NT2/D1 (cell line): ENCODE results near the gene SMIM10L1.

Experiments
- DNase-seq: peaks from one replicate; pipeline ENCODE4 v3.0.0-alpha.2; 2011; ENCODE audit warnings: low read depth, low spot score
- H3K27me3 ChIP-seq: 2 replicates; pipeline ENCODE4 v1.6.0; 2011; ENCODE audit warnings: mild to moderate bottlenecking; ENCODE audit not compliant: insufficient read length, insufficient read depth
- H3K36me3 ChIP-seq: 2 replicates; pipeline ENCODE4 v1.6.1; 2011; ENCODE audit warnings: mild to moderate bottlenecking, low read length, mixed read lengths; ENCODE audit not compliant: insufficient read depth, insufficient read length
- H3K4me1 ChIP-seq: 2 replicates; pipeline ENCODE4 v1.5.1; 2011; ENCODE audit not compliant: insufficient read depth, insufficient read length
- H3K4me3 ChIP-seq: 2 replicates; pipeline ENCODE4 v1.5.1; 2011; ENCODE audit warnings: low read depth; ENCODE audit not compliant: insufficient read length
- H3K9ac ChIP-seq: 2 replicates; pipeline ENCODE4 v1.6.0; 2011; ENCODE audit warnings: low read depth; ENCODE audit not compliant: insufficient read length
- H3K9me3 ChIP-seq: 2 replicates; pipeline ENCODE4 v1.5.1; 2011; ENCODE audit warnings: mild to moderate bottlenecking, low read length; ENCODE audit not compliant: insufficient read depth
- SUZ12 ChIP-seq: IDR thresholded peaks from 2 replicates; pipeline ENCODE4 v1.6.1; 2011; ENCODE audit not compliant: insufficient read length, insufficient read depth; ENCODE audit errors: extremely low read depth
- YY1 ChIP-seq: IDR thresholded peaks from 2 replicates; pipeline ENCODE4 v1.6.1; 2011; ENCODE audit not compliant: insufficient read length, insufficient read depth
- ZNF274 ChIP-seq: IDR thresholded peaks from 2 replicates; pipeline ENCODE4 v1.6.1; 2011; ENCODE audit warnings: mild to moderate bottlenecking, low read depth, low read length

The SMIM10L1 gene

DNA sequence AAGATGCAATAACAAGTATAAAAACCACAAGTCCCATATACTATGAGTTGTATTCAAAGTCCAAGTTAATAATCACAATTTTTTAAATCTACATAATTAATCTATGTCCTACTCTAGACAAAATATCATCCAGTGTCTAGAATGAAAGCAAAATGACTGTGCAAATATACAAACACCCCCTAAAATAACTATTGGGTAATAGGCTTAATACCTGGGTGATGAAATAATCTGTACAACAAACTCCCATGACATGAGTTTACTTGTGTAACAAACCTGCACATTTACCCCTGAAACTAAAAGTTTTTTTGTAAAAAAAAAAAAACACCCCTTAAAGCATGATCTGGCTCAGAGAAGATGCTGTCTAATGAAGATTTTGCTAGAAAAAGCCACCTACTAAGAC, 11.5 kb downstream of the SMIM10L1 start:
- H3K9me3 ChIP-seq: no peaks in the 10 kb centered on the region
- no peaks in the 10 kb centered on the region for H3K27me3 ChIP-seq
- H3K4me1 ChIP-seq: no peaks in the 10 kb centered on the region
- no peak for DNase-seq
- H3K4me3 ChIP-seq: no peak overlapping the region
- TF ChIP-seq ZNF274 (no peak), YY1 (no peak), SUZ12 (no peak)
- H3K9ac ChIP-seq: no peak overlapping the region
- H3K36me3 ChIP-seq: no peaks in the 10 kb centered on the region

DNA sequence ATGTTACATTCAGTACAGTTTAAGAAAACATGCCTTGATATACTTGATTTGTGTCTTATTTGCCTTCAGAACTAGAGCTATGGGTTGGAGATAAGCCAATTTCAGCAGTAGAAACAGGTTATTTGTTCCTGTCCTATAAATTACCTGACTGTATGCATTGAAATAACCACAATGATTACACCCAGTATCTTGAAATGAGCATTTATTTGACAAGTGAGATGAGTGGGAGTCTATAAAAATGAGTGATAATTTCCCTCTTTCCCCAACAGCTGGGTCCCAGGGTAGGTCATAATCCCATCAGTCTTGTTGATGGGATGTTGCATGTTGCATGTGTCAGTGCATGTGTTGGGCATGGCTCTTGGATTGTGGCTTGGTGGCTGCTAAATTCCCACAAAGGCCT, 12.0 kb downstream of the SMIM10L1 start:
- no peak overlapping the region for H3K9ac ChIP-seq
- H3K4me3 ChIP-seq: no peak overlapping the region
- no peaks in the 10 kb centered on the region for H3K36me3 ChIP-seq
- no peaks in the 10 kb centered on the region for H3K27me3 ChIP-seq
- H3K4me1 ChIP-seq: no peaks in the 10 kb centered on the region
- DNase-seq: no peak
- no peak for TF ChIP-seq SUZ12
- TF ChIP-seq ZNF274: no peak
- TF ChIP-seq YY1: no peak
- H3K9me3 ChIP-seq: no peaks in the 10 kb centered on the region

DNA sequence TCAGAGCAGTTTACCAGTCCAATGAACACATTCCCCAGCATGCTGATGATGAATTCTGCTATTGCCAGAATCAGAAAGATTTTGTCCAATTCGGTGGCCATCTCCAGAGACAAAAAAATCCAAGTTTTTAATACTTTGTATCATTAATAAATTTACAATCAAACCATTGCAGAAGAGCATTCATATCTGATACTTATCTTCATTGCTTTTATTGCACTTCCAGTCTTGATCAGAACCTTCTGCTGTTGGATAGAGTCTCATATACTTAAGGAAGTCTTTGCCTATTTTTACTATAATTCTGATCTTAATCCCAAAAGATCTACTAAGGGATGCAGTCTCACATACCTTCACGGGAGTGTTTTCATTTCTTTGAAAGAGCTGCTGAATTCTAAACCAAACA, 15.8 kb downstream of the SMIM10L1 start, which contains the start of gene TAS2R42:
Gene TAS2R42, minus strand, starts transcription at position 101 of the 400 bp plus-strand sequence. Its CDS starts 0 bp downstream, at position 101.
- no peak within 1 kb of the TSS for H3K4me3 ChIP-seq
- no peak for DNase-seq
- TF ChIP-seq YY1 (no peak), SUZ12 (no peak), ZNF274 (no peak)
- H3K9ac ChIP-seq: no peak within 1 kb of the TSS
- H3K4me1 ChIP-seq: no peaks in the 10 kb centered on the region
- no peaks in the 10 kb centered on the region for H3K36me3 ChIP-seq
- H3K27me3 ChIP-seq: no peaks in the 10 kb centered on the region
- no peaks in the 10 kb centered on the region for H3K9me3 ChIP-seq

DNA sequence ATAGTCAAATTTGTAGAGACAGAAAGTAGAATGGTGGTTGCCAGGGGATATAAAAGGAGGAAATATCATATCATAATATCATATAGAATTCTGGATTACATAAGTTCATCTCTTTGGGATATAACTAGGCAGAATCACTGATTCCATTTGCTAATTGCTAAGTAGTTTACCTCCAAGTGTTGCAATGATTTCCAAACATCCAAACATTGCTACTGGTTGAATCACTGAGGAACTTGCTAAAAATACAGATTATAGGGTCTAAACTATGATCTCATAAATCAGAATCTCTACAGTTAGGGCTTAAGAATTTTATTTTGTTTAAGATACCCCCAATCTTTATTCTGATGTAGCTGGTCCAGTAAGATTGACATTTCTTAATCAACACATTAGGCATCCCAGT, 31.8 kb downstream of the SMIM10L1 start:
- H3K9ac ChIP-seq: no peak overlapping the region
- H3K4me1 ChIP-seq: no peaks in the 10 kb centered on the region
- H3K4me3 ChIP-seq: no peak overlapping the region
- no peaks in the 10 kb centered on the region for H3K27me3 ChIP-seq
- H3K9me3 ChIP-seq: peaks cover 12% of the 10 kb centered on the region
- TF ChIP-seq SUZ12: no peak
- no peak for TF ChIP-seq ZNF274
- TF ChIP-seq YY1: no peak
- DNase-seq: no peak
- no peaks in the 10 kb centered on the region for H3K36me3 ChIP-seq

DNA sequence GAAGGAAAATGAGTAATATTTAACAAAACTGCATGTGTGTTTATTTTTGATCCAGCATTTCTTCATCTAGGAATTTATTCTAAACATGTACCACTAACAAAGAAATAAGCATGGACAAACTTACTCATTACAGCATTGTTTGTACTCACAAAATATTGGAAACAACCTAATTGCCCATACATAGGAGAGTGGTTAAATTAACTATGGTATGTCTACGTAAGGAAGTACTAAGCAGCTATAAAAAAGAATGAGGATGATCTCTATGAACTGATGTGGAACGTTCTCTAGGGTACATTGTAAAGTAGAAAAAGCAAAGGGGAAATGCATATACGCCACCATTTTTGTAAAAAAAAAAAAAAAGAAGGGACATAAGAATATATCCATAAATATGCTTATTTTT, 33.2 kb downstream of the SMIM10L1 start:
- Histone ChIP-seq H3K36me3 (no peaks in the 10 kb centered on the region), H3K27me3 (no peaks in the 10 kb centered on the region), H3K4me1 (no peaks in the 10 kb centered on the region), H3K9ac (no peak overlapping the region), H3K9me3 (peaks cover 12% of the 10 kb centered on the region), H3K4me3 (no peak overlapping the region)
- TF ChIP-seq YY1: no peak
- no peak for TF ChIP-seq SUZ12
- no peak for TF ChIP-seq ZNF274
- DNase-seq: no peak

DNA sequence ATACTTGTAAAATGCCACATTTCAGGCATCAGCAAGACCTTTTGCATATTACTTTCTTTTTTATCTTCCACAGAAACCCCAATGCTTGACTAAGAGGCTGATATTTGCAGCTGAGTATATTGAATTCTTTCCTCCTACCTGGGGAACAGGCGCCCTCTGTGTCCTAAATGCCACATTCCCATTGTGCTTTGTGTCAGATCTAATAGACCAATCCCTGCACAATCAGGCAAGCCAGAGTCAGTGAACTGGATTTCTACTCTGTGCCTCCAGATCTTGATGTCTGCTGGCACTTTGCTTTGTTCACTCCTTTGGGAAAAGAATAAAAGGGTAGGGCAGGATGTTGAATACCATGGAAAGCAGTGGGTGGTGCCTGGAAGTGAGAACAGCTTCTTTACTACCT, 38.1 kb downstream of the SMIM10L1 start:
- Histone ChIP-seq H3K4me3 (no peak overlapping the region), H3K27me3 (no peaks in the 10 kb centered on the region), H3K9me3 (peaks cover 7% of the 10 kb centered on the region), H3K36me3 (no peaks in the 10 kb centered on the region), H3K9ac (no peak overlapping the region), H3K4me1 (no peaks in the 10 kb centered on the region)
- peak; percentile 28 for DNase-seq
- TF ChIP-seq YY1 (no peak), SUZ12 (no peak), ZNF274 (no peak)
